NCI-H748 (cell line): ENCODE data around the gene FHL3.
"Not testable (repeated sequence)": the region's sequence is repeated elsewhere in the genome, so short reads cannot be mapped to it uniquely, and the experiment has no call there.

Source experiments
- DNase-seq: peaks from one replicate; lab custom pipeline; 2025; ENCODE audit not compliant: unreplicated experiment; lab: John Stamatoyannopoulos, UW

The FHL3 gene

DNA sequence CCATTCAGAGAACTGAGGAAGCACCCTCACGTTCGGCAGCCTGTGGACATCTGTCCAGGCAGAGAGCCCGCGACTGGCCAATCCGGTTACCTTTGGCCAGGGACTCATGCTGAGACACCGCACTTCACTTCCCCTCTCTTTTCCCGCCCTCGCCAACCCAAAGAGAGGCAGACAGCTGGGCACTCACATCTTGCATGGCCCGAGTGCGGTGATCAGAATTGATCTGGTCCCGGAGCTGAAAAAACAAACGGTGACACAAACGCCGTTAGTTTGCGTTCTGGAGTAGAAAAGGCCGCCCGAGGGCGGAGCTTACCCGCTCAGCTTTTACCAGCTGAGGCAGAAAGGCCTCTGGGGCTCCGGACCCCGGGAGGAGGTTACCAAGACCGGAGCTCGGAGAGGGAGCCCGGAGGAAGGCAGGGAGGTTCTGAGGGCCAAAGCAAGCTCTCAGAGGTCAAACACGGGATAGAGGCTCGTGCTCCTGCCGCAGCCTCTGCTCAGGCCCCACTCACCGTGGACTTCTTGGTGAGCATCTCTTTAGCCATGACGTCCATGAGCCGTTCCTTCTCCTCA is 15.9 kb downstream of the FHL3 start:
- peak; percentile 56 for DNase-seq

DNA sequence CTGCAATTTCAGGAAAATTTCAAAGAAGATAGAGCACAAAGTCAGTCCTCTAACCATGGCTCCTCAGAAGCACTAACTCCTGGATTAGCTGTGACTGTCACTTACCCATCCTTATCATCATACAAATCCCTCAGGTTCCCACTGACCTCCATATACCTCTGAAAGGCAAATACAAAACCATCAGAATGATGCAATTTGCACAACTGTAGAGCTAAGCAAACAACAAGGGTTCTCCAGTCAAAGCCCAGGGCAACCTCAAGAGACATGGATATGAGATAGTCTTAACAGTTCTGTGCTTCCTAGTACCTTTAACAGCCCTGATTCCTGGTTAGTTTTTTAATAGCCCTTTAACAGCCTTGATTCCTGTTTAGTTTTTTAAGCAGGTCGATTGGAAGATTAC is 17.6 kb downstream of the FHL3 start:
- DNase-seq: no peak

DNA sequence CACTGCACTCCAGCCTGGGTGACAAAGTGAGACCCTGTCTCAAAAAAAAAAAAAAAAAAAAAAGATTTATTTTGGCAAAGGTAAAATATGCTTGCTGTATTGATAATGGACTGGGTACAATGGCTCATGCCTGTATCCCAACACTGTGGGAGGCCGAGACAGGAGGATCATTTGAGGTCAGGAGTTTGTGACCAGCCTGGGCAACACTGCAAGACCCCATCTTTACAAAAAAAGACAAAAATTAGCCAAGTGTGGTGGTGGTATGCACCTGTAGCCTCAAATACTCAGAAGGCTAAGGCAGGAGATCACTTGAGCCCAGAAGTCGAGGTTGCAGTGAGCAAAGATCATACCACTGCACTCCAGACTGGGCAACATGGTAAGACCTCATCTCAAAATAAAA is 21.8 kb downstream of the FHL3 start:
- DNase-seq: no peak

DNA sequence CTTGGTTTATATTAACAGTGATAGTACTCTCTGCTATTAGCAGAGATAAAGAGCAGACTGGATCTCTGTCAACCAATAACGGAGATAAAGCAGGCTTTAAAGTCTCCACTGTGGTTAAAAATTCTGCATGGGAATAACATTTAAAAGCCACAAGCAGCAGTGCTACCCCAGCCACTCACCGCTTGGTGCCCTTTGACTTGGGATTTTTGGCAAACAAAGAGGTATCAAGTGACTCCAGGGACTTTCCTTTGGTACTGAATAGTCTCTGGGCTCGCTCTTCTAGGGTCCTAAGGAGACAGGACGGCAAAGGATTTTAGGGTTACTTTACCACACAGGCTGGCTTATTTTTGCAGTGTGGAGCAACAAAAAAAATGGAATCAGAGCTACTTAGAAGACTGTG is 26.8 kb downstream of the FHL3 start:
- no peak for DNase-seq

DNA sequence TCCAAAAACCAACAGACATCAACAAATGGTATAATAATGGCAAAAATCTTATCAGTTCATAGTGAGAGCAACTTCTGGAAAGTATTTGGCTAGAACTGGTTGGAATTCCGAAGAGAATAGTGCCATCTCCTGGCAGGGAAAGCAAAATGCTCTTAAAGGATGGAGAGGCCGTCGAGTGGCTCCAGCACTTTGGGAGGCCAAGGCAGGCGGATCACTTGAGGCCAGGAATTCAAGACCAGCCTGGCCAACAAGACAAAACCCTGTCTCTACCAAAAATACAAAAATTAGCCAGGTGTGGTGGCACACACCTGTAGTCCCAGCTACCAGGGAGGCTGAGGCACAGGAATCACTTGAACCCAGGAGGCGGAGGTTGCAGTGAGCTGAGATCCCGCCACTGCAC is 30.2 kb downstream of the FHL3 start:
- peak; percentile 32 for DNase-seq

DNA sequence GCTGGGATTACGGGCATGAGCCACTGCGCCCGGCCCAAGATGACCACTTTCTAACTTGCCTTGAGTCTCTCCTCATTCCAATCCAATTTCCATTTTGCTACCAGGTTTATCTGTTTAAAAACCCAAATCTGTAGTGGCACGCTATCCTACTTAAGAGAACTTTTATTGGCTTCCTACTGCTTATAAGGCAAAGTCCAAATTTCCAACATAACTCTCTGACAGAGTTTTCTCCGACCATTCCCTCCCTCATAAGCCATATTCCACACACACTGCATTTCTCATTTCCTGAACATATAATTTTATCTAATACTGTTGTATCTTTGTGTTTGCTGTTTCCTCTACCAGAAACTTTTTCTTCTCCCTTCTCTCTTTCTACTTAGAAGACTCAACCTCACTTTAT is 30.7 kb downstream of the FHL3 start:
- no peak for DNase-seq

DNA sequence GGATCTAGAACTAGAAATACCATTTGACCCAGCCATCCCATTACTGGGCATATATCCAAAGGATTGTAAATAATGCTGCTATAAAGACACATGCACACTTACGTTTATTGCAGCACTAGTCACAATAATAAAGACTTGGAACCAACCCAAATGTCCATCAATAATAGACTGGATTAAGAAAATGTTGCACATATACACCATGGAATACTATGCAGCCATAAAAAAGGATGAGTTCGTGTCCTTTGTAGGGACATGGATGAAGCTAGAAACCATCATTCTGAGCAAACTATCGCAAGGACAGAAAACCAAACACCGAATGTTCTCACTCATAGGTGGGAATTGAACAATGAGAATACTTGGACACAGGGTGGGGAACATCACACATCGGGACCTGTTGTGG is 31.6 kb downstream of the FHL3 start:
- DNase-seq: not testable (repeated sequence)

DNA sequence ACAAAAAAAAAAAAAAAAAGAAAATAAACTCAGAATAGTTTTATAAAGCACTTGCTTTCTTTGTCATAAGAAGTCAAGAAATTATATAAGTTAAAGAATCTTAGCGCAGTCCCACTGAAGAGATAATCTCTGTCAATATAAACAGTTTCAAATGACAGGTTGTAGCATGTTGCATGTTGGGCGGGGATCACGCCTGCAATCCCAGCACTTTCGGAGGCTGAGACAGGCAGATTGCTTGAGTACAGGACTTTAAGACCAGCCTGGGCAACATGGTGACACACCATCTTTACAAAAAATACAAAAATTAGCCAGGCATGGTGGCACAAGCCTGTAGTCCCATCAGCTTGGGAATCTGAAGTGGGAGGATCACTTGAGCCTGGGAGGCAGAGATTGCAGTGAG is 40.0 kb downstream of the FHL3 start:
- DNase-seq: no peak

DNA sequence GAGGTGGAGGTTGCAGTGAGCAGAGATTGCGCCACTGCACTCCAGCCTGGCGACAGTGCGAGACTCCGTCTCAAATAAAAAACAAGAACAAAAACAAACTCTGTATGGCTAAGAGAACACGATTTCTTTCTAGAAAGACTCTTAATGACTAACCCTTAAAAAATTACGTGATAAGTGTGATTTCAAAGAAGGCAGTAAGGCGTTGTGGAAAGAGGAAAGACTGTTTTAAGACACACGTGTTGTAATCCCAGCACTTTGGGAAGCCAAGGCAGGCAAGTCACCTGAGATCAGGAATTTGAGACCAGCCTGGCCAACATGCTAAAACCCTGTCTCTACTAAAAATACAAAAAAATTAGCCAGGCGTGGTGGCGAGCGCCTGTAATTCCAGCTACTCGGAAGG is 41.2 kb downstream of the FHL3 start:
- not testable (repeated sequence) for DNase-seq

DNA sequence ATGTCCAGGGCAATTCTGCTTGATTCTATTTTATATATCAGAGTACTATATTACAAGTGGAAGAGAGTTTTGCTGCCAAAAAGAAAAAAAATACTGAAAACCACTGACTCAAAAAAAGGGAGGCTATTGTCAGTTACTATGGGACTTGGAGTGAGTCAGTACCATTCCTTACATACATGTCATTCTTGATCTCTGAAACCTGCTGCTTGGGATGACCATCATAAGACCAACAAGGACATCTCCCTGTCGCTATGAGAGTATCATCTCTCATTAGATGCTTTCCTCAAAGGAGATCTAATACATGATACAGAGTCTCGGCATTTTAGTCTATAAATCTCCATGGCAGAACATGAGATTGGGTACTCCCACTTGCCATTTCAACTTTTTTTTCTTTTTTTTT is 46.6 kb downstream of the FHL3 start:
- DNase-seq: no peak

DNA sequence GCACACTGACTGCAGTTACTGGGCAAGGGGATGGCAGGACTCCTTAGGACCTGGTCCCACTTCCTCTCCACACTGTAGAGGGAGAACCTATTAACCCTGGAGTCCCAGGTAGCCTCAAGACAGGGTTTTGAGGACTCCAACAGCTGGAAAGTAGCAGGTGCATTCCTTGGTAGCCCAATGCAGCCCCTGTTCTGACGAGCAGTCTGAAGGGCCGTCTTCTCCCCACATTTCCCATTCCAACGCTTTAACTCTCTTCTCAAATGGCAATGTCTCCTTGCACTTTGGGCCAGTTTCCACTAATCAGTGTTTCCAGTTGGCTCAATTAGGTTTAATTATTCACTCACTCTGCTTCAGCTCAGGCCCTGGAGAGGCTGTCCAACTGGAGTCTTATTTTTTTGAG is 49.6 kb downstream of the FHL3 start:
- DNase-seq: no peak

DNA sequence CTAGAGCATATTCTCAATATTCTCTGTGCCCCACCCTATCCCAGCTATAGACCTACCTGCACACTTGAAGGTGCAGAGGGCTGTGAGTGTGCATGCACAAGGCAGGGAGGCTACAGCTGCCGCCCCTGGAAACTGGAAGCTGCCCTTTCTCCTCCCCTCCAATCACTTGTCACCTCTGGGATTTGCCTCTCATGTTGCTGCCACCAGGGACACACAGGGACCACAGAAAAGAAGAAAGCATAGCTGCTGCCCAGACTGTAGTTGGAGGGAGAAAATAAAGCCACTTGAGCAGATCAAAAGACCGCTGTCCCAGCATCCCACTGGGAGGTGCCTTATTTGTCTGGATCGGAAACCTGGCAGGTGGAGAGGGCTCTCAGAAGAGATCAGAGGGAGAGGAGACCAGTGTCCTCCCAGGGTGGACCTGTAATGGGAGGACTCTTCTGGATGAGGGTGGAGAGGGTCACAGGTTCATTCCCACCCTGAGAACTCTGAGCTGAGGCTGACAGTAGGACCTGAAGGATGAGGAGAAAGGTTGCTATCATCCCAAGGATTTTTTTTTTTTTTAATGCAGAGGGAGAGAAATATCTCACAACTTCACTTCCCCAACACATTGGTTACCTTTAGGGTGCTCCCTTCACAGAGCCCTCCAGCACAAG is 50.9 kb downstream of the FHL3 start:
- no peak for DNase-seq

DNA sequence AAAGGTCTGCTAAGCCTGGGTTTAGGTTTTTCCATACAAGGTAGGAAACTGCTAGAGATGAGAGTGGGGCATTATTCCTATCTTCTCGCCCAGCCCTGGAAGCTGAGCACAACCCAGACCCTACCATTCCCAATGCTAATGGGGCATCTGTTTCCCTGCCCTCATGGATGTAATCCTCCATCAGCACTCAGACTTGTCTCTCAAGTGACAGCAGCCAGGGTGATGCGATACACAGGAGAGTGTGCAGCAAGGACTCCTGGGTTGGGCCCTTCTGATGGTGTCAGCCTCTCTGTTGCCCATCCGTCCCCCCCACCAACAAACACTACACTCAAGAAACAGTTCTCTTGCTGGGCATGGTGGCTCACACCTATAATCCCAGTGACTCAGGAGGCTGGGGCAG is 52.6 kb downstream of the FHL3 start:
- DNase-seq: no peak

DNA sequence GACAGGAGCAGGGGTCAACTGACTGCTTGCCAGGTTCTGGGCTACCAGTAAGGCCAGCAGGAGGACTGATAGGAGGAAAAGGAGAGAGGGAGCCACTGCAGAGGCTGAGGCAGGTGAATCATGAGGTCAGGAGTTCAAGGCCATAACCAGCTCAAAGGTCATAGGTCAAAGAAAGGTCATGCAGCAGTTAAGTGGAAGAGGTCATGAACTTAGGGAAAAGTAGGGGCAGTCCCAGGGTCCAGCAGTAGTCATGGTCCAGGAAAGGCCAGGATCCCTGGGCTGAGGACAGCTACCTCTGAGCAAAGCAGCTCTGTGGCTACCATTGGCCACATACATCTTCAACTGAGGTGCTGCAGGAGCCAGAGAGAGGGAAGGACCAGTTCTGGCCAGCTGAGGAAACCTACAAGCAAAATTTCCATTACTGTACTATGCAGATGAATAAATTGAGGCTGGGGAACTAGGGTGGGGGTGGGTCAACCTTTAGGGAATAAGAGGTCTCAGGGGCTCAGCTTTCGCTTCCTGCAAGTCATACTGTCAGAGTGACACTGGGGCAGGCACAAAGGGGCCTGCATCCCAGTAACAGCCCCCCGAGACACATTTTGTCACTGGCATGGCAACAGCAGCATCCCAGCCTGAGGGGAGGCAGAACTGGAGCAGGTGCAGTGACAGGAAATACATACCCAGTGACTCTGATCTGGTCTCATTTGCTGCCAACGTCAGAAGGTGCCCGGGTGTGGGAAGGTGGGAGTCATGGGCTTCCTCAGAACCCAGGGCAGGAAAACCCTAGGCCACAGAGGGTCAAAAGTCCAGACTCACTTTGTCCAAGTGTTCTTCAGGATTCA is 53.3 kb downstream of the FHL3 start:
- no peak for DNase-seq

DNA sequence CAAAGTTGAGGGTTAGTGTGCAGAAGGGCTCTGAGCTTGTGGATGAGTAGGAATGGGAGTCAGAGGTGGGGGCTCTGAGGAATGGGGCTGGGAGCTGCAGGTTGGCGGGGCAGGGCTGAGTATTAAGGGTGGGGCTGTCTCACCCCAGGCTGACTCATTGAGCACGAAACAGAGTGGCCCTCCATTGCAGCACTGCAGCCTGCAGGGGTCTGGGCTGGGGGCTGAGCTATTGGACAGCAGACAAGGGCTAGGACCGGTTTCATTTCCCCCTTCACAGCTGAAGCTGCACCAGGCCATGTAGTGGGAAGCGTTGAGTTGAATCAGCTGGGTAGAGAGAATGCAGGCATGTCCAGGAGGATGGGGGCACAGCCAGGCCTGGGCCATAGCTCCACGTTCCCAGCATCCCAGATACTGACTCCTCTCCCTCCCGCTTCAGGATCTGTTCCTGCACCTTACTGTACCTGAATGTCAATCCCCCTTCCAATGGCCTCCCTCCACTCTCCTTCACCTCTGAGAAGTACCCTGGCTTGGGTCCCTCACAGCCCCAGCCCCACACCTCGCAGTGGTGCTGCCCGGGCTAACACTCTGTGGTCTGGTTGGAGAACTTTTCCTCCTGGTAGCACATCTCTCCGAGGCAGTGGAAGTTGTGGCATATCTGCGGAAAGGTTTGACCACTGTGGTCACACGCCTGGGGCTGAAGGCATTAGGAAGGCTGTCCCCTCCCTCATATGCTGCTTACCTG is 54.1 kb downstream of the FHL3 start:
- DNase-seq: no peak

DNA sequence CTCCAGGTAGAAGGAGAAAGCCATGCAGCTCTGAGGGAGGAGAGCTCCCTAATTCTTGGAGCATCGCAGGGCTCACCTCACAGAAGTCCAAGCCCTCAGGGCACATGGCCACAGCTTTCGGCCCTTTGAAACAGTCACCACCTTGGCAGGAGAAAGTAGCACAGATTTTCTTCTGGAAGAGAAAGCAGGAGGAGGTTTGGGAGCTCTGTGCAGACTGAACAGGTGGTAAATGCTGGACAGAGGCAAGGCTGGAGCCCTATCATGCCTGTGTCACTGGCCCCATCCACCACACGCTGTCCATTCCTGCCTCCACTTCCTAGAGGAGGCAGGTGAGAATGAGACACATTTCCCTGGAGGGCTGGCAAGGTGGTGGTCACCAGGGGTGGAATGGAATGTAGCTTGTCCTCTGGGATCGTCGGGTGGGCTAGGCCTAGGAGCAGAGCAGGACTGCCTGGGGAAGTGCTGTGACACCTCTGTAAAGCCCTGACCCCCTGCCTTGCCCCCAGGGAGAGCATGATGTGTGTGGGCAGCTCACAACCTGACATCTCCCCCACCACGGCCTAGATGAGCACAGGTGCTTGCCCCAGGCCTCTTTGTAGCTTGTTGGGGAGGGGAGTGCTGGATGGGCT is 55.7 kb downstream of the FHL3 start:
- no peak for DNase-seq

DNA sequence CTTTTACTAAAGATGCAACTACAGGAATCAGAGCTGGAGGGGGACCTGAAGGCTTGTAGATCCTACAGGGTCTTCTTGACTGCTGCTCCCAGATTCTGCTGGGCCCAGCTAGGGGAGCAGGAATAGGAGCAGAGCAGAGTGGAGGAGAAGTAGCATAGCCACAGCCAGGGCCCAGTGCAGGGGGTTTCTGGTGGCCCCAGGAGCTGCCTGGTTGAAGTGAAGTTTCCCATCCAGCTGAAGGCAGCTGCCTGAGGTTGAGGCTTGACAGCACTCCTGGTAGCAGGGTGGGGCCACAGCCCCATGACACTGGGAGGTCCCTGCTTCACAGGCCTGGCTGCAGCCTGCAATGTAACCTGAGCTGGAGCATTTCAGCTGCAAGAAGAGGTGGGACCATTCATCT is 56.5 kb downstream of the FHL3 start:
- no peak for DNase-seq

DNA sequence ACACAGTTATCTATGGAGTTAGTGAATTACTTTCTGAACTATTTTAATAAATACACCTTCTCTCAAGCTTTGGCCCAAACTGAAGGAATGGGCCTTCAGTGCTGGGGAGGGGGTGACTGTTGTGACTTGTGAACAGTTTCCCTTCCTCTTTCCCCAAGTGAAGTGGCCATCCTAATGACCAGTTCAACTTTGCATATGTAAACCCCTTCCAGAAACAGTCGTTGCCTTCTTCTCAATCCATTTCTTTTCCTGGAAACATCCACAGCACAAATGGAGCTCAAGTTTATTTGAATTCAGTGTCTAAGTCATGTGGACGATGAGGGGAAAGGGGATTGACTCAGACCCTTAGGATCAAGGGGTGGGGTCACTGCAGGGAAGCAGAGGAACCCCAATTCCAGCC is 57.1 kb downstream of the FHL3 start:
- DNase-seq: no peak

DNA sequence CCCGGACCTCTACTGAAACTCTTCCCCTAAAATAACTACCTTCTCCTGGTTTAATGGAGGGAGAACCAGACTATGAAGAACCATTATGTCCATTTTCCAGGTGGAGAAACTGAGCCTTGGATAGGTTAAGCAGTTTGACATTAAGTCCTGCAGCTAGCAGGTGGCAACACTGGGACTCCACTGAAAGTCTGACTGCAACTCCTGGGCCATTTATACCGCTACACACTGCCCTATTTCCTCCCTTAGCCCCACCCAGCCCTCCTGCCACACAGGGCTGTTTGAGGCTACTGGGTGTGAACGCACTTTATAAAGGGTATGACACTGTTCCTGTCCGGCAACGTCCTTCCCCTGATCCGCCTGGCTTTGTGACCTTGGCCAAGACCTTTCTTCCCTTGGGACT is 58.0 kb downstream of the FHL3 start:
- no peak for DNase-seq
